ENCODE measurements around the gene DVL1. TPM values are rescaled to one million over a fixed set of nuclear protein-coding genes. Genes with fewer than 3 reads are reported as not detected.
"Not testable (repeated sequence)": the region's sequence is repeated elsewhere in the genome, so short reads cannot be mapped to it uniquely, and the experiment has no call there.

DVL1 gene
- total and polyA plus RNA-seq, 2 experiments from 2014 or later, result 8.6 to 113 TPM

GRCh38 chr1:1388078-1388472, 38.9 kb upstream of the DVL1 start:
- Histone ChIP-seq H3K27ac (no peak overlapping the region), H2AFZ (no peak overlapping the region), H3K27me3 (replicated peaks; ENCODE audit: insufficient read depth) (no peaks in the 10 kb centered on the region), H3K9me2 (ENCODE audit: insufficient read depth) (no peaks in the 10 kb centered on the region), H3K9ac (no peak overlapping the region), H3K36me3 (ENCODE audit: low read depth) (peaks cover 63% of the 10 kb centered on the region), H4K20me1 (ENCODE audit: insufficient read depth) (no peaks in the 10 kb centered on the region), H3K4me2 (ENCODE audit: unreplicated experiment) (no peak overlapping the region), H3K4me3 (no peak overlapping the region), H3K9me3 (ENCODE audit: low read depth) (no peaks in the 10 kb centered on the region), H3K4me1 (ENCODE audit: insufficient read depth) (no peaks in the 10 kb centered on the region), H3F3A (ENCODE audit: insufficient read depth) (no peaks in the 10 kb centered on the region), H3K79me2 (ENCODE audit: insufficient read depth) (peaks cover 89% of the 10 kb centered on the region)
- in situ Hi-C loops (cut with MboI), result no loop called here
- DNase-seq, result no peak
- 97 to 98% methylated on average over 15 to 16 of the region's 16 CpGs for WGBS, 2 experiments (ENCODE audit: low coverage in 1 of 2, low lambda C conversion rate in 2 of 2, missing lambda C conversion rate in 2 of 2)
- TF ChIP-seq EZH2phosphoT487 (IDR thresholded peaks at IDR 0.05; ENCODE audit: insufficient read depth, low read depth) (no peak), EZH2 (IDR thresholded peaks at IDR 0.05; ENCODE audit: insufficient read depth, poor library complexity, severe bottlenecking) (no peak)

GRCh38 chr1:1387098-1388077, 38.2 kb upstream of the DVL1 start:
- no peaks in the 10 kb centered on the region for H3F3A ChIP-seq (ENCODE audit: insufficient read depth)
- H3K27me3 ChIP-seq (replicated peaks; ENCODE audit: insufficient read depth), result no peaks in the 10 kb centered on the region
- no peak overlapping the region for H3K4me3 ChIP-seq
- no peaks in the 10 kb centered on the region for H3K4me1 ChIP-seq (ENCODE audit: insufficient read depth)
- 94 to 95% methylated on average over 45 to 50 of the region's 50 CpGs for WGBS, 2 experiments (ENCODE audit: low coverage in 1 of 2, low lambda C conversion rate in 2 of 2, missing lambda C conversion rate in 2 of 2)
- H3K27ac ChIP-seq, result no peak overlapping the region
- peaks cover 89% of the 10 kb centered on the region for H3K79me2 ChIP-seq (ENCODE audit: insufficient read depth)
- no peaks in the 10 kb centered on the region for H3K9me3 ChIP-seq (ENCODE audit: low read depth)
- no peak overlapping the region for H3K9ac ChIP-seq
- no peak overlapping the region for H2AFZ ChIP-seq
- in situ Hi-C loops (cut with MboI), result no loop called here
- peaks cover 57% of the 10 kb centered on the region for H3K36me3 ChIP-seq (ENCODE audit: low read depth)
- no peak for TF ChIP-seq EZH2 (IDR thresholded peaks at IDR 0.05; ENCODE audit: insufficient read depth, poor library complexity, severe bottlenecking)
- no peak for TF ChIP-seq EZH2phosphoT487 (IDR thresholded peaks at IDR 0.05; ENCODE audit: insufficient read depth, low read depth)
- no peaks in the 10 kb centered on the region for H4K20me1 ChIP-seq (ENCODE audit: insufficient read depth)
- H3K9me2 ChIP-seq (ENCODE audit: insufficient read depth), result no peaks in the 10 kb centered on the region
- H3K4me2 ChIP-seq (ENCODE audit: unreplicated experiment), result no peak overlapping the region
- DNase-seq, result no peak

- H3K27me3 ChIP-seq (replicated peaks; ENCODE audit: insufficient read depth), result no peaks in the 10 kb centered on the region
- H3K9me3 ChIP-seq (ENCODE audit: low read depth), result no peaks in the 10 kb centered on the region
- no peaks in the 10 kb centered on the region for H3K4me1 ChIP-seq (ENCODE audit: insufficient read depth)
- H3K9ac ChIP-seq, result no peak overlapping the region
- no peak overlapping the region for H3K4me2 ChIP-seq (ENCODE audit: unreplicated experiment)
- H4K20me1 ChIP-seq (ENCODE audit: insufficient read depth), result no peaks in the 10 kb centered on the region
- peaks cover 43% of the 10 kb centered on the region for H3K36me3 ChIP-seq (ENCODE audit: low read depth)
- WGBS, 2 experiments (ENCODE audit: low coverage in 1 of 2, low lambda C conversion rate in 2 of 2, missing lambda C conversion rate in 2 of 2), result 92 to 94% methylated on average over 8 of the region's 8 CpGs
- H3K79me2 ChIP-seq (ENCODE audit: insufficient read depth), result peaks cover 76% of the 10 kb centered on the region
- in situ Hi-C loops (cut with MboI), result no loop called here
- no peak for TF ChIP-seq EZH2 (IDR thresholded peaks at IDR 0.05; ENCODE audit: insufficient read depth, poor library complexity, severe bottlenecking)
- TF ChIP-seq EZH2phosphoT487 (IDR thresholded peaks at IDR 0.05; ENCODE audit: insufficient read depth, low read depth), result no peak
- no peak overlapping the region for H3K4me3 ChIP-seq
- H3K27ac ChIP-seq, result no peak overlapping the region
- H3K9me2 ChIP-seq (ENCODE audit: insufficient read depth), result no peaks in the 10 kb centered on the region
- no peak overlapping the region for H2AFZ ChIP-seq
- DNase-seq, result no peak
- H3F3A ChIP-seq (ENCODE audit: insufficient read depth), result no peaks in the 10 kb centered on the region
Measured at GRCh38 chr1:1385931-1386330, 36.7 kb upstream of the DVL1 start.

GRCh38 chr1:1385339-1385738, 36.1 kb upstream of the DVL1 start:
- H3K27me3 ChIP-seq (replicated peaks; ENCODE audit: insufficient read depth), result not testable (repeated sequence)

More at GRCh38 chr1:1385339-1385738, 36.1 kb upstream of the DVL1 start:
- DNase-seq; H3K9me2 ChIP-seq (ENCODE audit: insufficient read depth); H3K27ac ChIP-seq; H3K4me3 ChIP-seq; H3F3A ChIP-seq (ENCODE audit: insufficient read depth); H3K4me2 ChIP-seq (ENCODE audit: unreplicated experiment); H3K9ac ChIP-seq; in situ Hi-C loops (cut with MboI); H3K9me3 ChIP-seq (ENCODE audit: low read depth); H3K4me1 ChIP-seq (ENCODE audit: insufficient read depth); H4K20me1 ChIP-seq (ENCODE audit: insufficient read depth); H2AFZ ChIP-seq: not testable (repeated sequence)
- 90 to 93% methylated on average over 20 to 29 of the region's 29 CpGs for WGBS, 2 experiments (ENCODE audit: low coverage in 1 of 2, low lambda C conversion rate in 2 of 2, missing lambda C conversion rate in 2 of 2)
- peaks cover 37% of the 10 kb centered on the region; the same call in 1 of the 2 replicates for H3K36me3 ChIP-seq (ENCODE audit: low read depth)
- H3K79me2 ChIP-seq (ENCODE audit: insufficient read depth), result peaks cover 70% of the 10 kb centered on the region
